HG02623 (cell line): ENCODE results near the gene HOXB8.

Source experiments
- ATAC-seq: cut with Tn5 transposase; IDR thresholded peaks from one replicate; pipeline ENCODE4 v1.9.1; 2021; ENCODE audit warnings: moderate library complexity; ENCODE audit not compliant: unreplicated experiment

Gene HOXB8

DNA sequence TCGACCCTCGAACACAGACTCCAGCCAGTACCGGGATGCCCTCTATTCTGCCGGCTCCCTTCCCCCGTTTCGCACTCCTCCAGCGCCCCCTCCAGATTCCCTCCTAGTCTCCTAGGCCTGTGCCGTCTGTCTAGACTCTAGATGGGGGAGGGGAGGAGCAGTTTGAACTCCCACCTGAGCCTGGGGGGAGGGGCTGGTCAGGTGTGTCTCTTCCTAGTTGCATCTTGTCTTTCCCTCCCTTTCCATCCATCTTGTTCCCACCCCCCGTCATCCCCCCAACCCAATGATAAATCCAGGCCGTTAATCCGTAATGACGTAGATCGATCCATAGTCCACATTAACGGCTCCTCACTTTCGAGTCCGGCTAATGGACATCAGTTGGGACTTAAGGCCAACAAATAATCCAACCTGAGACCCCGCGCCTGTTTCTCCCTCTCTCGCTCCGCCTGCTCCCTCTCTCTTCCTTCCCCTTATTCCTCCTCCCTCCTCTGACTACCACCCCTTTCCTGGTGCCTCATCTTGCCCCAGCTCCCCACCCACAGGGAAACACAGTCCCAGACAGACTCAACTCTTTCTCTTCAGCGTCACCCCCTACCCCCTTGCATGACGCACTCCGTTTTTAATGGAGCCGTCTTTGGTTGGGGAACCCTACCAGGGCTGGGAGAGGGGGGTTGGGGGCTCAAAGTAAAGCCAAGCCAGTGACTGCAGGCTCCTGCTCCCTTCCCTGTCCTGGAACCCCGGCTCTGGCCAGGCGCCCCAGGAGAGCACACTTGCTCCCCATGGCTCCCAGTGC, 18.2 kb downstream of the HOXB8 start:
- ATAC-seq: no peak

DNA sequence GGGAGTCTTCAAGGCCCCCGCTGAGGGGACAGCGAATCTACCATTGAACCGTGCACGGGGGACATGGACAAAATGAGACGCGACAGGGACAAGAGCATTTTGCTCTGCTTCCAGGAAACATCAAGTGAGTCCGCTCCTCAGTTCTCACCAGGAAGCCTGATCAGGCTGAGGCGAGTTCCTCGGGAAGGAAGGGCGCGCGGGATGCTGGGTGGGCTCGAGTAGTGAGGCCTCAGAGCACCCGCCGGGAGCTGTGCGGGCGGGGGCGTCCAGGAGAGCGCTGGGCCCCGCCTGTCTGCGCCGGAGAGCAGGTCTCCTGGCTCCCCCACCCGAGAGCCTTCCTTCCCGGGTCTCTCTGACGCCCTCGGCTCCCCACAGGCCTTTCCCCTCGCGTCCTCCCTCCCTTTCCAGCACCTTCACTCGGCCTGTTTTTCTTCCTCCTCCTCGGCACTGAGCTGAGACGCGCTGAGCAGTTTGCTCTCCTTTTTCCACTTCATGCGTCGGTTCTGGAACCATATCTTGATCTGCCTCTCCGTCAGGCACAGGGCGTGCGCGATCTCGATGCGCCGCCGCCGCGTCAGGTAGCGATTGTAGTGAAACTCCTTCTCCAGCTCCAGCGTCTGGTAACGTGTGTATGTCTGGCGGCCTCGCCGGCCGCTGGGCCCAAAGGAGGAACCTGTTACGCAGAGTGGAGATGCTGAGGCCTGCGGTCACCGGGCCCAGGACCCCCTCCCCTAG, 18.9 kb downstream of the HOXB8 start:
- ATAC-seq: no peak

DNA sequence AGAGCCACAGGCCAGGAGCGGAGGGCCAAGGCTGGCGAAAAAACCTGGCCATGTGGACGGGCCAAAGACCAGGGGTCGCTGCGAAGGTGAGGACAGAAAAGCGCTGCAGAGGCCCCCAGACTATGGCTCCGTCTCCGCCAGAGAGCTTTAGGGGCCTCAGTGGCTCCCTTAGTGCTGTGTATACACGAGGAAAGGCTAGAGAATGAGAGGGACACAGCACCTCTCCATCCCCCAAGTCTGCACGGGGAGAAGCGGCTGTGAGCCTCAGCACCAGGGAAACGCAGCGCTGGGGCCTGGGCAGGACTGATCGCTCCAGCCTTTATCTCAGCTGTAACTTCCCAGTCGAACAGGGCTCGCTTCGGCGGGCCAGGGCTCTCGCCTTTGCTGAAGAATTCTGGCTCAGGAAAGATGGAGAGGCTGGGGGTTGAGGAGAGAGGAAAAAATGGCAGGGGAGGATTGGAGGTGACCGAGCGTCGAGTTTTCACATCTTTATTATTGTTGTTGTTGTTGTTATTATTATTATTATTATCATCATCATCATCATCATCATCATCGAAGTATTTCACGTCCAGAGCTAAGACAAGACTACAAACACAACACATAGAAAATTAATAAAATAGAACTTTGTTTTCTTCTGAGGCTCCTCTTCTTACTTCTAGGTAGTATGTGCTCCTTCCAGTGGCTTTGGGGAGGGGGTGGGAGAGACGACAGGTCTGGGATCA, 19.7 kb downstream of the HOXB8 start:
- ATAC-seq: no peak

DNA sequence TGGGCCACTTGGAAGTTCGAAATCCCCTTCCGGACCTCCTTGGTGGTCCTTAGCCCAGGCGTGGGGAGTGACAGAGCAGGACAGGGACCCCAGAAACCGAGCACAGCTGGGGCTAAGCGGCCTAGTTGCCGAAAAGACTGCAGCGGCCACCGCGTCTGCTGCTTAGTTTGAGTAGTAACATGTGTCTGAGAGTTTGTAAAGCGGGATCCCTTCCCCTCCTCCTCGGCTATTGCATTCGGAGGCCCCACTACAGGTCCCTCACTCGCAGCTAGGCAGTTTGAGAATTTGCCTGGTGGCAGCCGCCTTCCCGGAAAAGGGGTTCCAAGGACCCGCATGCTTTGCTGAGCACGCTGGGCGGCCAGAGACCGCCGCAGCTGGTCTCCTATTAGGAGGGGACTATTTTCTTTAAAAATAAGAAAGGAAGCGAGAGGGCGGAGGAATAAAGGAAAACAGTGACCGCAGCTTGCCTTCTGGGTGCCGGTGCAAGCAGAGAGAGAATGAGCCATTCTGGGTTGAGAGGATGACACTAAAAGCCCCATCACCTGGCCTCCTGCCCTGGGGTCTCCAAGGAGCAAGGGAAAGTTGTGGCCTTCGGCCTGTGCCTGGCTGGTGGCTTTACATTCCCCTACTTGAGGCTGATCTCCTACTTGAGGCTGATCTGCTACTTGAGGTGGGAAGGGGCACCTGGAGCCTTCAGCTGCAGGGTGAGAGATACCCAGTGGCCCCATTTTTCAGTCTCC, 20.4 kb downstream of the HOXB8 start:
- no peak for ATAC-seq

DNA sequence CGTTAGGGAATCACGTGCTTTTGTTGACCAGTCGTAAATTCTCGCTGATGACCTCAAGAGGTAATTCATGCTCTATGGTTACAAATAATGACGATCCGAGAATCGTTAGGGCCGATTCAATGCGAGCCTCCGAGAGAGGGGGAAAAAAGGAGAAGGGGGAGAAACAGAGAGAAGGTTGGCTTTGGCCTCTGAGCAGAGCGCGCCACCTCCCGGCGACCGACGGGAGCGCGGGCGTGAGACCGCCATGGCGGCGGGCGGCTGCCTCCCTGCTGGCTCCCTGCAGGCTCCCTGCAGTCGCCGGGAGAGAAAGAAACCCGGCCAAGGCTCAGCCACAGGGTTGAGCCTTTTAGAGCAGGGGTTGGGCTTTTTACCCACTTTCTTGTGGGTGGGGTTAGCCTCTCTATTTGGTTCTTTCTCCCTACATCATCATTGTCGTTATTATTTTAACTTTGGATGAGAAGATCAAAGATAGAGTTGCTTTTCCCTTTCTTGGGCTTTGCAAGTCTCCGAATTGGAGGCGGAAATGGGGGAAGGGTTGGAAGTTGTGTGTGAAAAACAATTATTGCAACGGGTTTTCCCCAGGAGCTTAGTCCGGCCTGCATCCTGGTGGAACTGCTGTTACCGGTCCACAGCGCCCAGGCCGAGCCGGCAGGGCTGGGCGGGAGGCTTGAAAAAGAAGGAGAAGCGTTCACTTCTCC, 21.1 kb downstream of the HOXB8 start:
- ATAC-seq: no peak

DNA sequence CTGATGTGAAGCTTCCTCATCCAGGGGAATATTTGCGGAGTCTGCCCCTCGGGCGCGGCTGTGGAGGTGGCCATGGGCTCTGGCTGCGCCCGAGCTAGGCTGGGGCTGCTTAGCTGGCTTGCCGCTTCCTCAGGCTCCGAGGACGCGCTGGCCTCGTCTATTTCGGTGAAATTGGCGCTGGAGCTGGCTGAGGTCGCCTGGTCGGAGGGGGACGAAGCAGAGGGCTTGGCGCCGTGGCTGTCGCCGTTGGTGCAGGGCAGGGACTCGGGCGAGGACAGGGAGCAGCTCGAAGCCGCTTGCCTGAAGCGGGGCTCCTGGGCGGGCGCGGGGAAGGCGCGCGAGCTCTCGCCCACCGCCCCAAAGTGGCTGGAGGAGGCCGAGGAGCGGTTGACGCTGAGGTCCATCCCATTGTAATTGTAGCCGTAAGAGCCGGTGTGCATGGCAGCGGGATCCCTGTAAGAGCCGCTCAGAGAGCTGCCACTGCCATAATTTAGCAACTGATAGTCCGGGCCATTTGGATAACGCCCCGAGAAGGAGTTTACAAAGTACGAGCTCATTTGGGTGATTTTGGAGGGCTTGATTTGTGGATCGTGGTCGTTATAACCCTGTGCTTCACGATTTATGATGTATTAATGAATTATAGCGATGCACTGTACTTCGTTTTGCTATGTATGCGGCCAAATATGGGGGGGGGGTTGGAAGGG, 21.8 kb downstream of the HOXB8 start, which contains the start of gene HOXB5:
Gene HOXB5 (minus strand): TSS at position 654 of the 704 bp plus-strand sequence. CDS start 97 bp downstream, at position 557.
- no peak for ATAC-seq

DNA sequence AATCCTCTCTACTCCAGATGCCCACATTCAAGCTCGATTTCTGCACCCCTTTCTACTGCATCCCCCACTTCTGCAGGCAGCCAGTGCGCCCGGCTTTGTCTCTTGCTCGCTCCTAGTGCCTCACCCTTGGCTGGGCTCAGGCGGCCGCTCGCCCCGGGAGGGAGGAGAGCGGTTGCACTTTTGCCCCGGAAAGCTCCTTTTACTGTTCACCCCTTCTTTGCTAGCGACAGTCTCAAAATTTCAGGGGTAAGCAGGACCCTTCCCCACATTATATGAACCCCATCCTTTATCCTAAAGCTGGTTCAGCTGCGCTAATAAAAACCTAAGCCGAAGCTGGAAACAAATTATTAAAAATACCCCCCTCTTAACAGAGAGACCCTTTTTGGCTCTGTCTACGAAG, 22.5 kb downstream of the HOXB8 start:
- no peak for ATAC-seq

DNA sequence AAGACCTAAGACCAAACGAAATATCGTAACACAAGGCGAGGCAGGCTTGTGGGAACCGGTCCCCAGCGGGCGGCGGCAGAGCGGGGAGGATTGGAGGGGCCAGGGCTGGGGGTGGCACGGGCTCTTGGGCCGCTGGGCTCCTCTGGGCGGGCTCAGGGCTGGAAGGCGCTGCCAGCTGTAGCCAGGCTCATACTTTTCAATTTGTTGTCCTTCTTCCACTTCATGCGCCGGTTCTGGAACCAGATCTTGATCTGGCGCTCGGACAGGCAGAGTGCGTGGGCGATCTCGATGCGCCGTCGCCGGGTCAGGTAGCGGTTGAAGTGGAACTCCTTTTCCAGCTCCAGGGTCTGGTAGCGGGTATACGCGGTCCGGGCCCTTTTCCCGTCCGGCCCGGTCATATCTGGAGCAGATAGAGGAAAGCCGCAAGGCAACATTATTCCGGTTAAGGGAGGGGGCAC, 23.0 kb downstream of the HOXB8 start:
- ATAC-seq: no peak

DNA sequence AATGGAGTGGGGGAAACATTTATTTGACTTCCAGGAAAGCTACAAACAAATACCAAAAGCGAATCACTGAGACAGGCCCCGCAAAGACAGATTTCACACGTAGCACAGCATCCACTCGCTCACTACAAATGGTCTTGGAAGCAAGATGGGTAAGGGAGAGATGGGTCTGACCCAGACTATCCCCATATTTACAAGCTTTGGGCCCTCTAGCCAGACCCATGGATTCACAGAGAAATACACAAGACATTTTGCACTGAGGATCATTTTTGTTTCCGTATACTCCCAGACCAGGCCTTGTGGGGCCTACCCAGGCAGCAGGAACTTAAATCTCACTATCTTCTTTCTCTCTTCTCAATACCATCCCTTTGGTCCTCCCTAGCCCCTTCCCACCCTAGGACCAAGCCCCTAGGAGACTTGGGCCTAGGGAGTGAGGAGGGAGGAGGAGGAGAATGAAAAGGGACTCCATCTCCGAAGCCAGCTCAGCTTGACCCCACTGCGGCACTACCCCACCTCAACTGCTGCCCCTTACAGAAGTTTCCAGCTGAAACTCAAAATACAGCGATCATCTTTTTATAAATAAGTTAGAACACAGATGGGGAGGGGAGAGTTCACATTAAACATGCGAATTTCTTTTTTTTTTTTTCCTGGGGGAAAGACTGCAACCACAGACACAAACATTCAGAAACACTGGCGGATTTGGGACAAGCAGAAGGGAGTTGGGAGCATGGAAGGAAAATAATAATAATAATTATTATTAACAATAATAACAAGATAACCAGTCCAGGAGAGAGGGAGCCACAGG, 23.6 kb downstream of the HOXB8 start:
- ATAC-seq: no peak

DNA sequence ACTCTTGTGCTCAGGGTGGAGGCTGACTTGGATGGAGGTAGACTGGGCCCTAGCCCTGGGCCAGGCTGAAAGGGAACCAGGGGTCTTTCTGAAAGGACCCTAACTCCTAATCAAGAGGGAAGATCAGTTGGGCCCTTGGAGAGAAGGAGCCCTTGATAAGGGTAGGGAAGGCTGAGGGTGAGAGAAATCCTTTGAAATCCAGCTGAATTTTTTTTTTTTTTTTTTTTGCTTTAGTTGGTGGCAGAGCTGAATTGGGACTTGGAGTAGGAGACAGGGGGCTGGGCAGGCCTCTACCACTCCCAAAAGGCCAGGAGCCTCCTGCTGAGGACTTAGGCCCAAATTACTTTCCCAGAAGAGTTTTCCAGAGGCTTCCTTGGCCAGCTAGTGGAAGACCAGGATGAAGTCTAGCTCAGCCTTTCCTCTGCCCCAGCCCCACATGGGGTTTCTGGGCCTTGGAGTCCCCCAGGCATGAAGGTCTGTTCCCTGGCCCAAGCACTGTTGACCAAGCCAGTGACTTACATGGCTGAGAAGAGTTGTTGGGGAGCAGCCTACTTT, 24.4 kb downstream of the HOXB8 start:
- no peak for ATAC-seq

DNA sequence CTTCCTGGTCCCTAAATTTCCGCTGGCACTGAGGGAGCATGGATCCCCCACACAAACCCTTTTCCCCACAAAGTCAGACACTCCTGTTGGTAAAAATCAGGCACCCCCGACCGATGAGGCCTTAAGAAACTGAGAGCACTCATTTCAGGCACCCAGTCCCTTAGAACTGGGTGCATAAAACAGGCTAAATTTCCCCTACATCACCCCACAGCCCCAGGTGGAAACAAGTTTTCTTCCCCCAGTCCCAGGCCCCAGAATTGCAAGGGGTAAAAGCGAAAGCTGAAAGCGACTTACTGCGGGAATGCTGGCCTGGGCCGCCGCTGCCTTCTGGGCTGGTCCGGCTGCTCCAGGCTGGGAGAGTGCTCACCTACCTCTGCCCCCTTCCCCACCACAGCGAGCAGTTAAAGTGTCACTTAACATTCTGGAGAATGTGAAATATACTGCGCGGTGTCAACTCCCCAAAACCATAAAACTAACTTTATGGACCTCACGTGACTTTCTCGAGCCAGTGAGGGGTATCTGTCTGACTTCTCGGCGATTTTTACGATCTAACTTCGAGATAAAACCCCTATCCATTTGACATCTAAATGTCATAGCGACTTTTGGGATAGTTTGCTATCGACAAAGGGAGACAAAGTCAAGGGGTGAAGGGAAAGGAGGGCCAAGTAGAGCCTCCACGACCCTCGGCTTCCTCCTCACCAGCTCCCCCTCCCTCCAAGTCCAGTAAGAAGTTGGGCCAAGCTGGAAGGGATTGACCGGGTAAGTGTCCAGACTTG, 25.1 kb downstream of the HOXB8 start, which contains the start of gene HOXB3:
Gene HOXB3 (minus strand): TSS at position 411 of the 776 bp plus-strand sequence. CDS start 37,767 bp downstream, outside the sequence.
- no peak for ATAC-seq

DNA sequence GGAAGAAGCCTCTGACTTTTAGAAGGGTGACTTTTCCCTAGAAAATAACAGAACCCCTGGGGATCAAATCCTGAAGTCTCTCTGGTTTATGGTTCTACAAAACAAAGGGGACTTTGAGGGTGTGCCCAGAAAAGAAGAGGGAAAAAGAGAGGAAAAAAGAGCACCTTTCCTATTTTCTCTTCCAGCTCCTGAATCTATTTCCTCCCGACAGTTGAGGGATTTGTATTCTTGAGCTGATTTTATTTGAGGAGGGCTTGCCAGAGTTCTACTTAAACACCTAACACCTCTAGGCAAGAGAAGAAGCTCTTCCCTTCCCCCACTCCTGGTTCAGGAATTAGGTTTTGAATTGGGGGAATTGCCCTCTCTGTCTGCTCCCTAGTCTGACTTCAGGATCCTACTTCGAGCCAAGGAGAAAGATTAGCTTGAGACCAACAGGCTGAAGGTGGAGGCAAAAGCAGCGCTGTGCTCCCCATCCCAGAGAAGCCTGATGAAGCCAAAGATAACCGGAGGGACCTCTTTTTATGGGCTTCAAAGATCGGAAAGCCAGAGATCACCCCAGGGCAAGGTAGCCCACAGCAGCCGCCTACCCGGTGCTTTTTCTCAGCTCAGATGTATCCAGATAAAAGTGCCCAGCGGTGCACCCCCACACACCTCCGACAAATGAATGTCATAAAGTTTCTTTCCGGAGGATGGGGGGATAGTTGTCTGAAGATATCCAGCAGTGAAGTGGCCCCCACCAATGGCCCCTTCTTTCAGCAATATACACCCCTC, 25.8 kb downstream of the HOXB8 start:
- no peak for ATAC-seq

DNA sequence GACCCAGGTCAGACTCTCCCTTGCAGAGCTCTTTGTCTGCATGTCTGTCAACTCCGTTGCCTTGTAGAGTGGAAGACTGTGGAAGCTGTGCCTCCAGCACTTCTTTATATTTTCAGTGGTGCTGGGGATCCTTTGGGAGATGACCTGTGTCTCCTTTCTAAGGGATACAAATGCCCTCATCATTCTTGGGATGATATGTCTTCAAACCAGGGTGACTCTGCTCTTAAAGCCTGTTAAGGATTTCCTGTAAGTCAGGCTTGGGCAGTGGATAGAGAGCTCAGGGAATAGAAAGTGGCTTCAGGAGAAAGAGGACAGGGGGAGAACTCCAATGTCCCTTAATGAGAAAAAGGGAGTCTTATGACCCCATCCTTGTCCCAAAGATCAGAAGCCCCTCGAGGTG, 26.6 kb downstream of the HOXB8 start:
- ATAC-seq: no peak

DNA sequence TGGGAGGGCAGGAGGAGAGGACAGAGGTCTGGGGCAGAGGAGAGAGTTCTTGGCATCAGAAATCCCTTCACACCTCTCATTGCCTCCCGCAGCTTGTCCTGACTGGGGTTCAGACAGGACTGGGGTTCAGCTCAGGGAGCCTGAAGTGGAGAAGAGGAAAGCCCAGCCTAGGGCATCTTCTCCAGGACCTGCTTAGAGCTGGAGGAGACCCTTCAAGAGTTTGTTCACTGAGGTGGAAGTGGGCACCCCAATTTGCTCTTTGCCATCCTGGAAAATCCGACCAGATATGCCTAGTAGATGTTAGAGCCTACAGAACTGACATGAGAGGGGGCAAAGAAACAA, 27.0 kb downstream of the HOXB8 start:
- ATAC-seq: no peak

DNA sequence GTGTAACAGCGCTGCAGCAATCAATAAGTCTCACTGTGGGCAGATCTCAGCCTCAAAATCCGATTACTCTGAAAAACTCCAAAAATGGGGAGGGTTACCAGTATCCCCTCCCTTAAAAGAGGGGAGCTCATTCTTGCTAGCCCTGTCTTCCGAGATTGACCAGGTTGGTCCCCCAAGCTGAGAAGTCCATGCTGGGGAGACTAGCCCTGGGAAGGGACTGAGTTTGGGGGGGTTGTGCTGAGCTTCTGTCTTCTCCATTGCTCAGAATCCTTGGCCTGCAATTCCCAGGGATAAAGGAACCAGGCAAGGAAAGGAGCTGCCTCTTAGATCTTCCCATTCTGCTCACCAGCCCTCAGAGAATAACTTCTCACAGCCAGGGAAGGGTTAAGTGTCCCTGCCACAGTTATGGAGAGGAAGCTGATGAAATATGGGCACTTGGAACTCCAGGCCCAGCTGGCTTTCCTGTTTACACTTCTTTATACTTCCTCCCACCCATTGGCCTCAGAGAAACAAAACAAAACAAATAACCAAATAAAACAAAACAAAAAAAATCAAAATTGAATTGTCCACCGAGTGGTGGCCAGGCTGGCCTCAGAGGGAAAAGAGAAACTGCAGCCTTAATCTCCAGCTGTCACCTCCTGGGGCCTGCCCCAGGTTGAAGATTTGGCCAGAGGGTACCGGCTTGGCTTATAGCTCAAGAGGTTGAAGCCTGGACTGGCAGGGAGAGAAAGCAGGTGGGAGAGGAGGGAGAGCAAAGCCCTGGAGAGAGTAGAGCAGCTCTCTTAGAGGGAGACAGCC, 27.6 kb downstream of the HOXB8 start:
- ATAC-seq: no peak
